ENCODE measurements around the gene RHOBTB3. TPM values are rescaled to one million over a fixed set of nuclear protein-coding genes. Genes with fewer than 3 reads are reported as not detected.
A peak's percentile ranks its signal among the peaks of the same experiment; 100 is the strongest.

RHOBTB3 gene
- polyA plus RNA-seq, 2 of the 4 experiments (the other 2 are of a cell fraction) = 9.1 to 28.6 TPM

GRCh38 chr5:95748133-95748532 lies 17.0 kb downstream of the RHOBTB3 start:
- Histone ChIP-seq H3K4me1 (no peaks in the 10 kb centered on the region), H3K4me2 (no peak overlapping the region), H3K9me3 (no peaks in the 10 kb centered on the region), H3K27ac (no peak overlapping the region), H3K4me3 (no peak overlapping the region)
- TF ChIP-seq E2F6 (IDR thresholded peaks at IDR 0.05; ENCODE audit: borderline replicate concordance, low read depth) (no peak), MAFK (IDR thresholded peaks at IDR 0.05; ENCODE audit: partially characterized antibody) (no peak), RARB (CRISPR knock-in tag; IDR thresholded peaks at IDR 0.05) (no peak), RNF2 (IDR thresholded peaks at IDR 0.05; ENCODE audit: borderline replicate concordance, low read depth) (no peak), ZSCAN20 (CRISPR knock-in tag; IDR thresholded peaks at IDR 0.05) (no peak), CBX8 (IDR thresholded peaks at IDR 0.05) (no peak), CEBPB (IDR thresholded peaks at IDR 0.05) (no peak), HEYL (CRISPR knock-in tag; IDR thresholded peaks at IDR 0.05) (no peak), FOXS1 (CRISPR knock-in tag; IDR thresholded peaks at IDR 0.05) (no peak), MAX (IDR thresholded peaks at IDR 0.05) (no peak), FOSB (CRISPR knock-in tag; IDR thresholded peaks at IDR 0.05) (no peak)
- TF ChIP-seq, protein P1, sequence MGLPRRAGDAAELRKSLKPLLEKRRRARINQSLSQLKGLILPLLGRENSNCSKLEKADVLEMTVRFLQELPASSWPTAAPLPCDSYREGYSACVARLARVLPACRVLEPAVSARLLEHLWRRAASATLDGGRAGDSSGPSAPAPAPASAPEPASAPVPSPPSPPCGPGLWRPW (IDR thresholded peaks at IDR 0.05) = no peak
- TF ChIP-seq, protein P2, sequence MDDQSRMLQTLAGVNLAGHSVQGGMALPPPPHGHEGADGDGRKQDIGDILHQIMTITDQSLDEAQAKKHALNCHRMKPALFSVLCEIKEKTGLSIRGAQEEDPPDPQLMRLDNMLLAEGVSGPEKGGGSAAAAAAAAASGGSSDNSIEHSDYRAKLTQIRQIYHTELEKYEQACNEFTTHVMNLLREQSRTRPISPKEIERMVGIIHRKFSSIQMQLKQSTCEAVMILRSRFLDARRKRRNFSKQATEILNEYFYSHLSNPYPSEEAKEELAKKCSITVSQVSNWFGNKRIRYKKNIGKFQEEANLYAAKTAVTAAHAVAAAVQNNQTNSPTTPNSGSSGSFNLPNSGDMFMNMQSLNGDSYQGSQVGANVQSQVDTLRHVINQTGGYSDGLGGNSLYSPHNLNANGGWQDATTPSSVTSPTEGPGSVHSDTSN (IDR thresholded peaks at IDR 0.05) = no peak
- ATAC-seq = no peak
- FAIRE-seq = no peak
- no peak for DNase-seq (ENCODE audit: low read depth in 1 of 2, low spot score in 1 of 2)
- CTCF ChIA-PET = interaction anchor here (0.7 to 1.0 kb wide), 2 partner anchors 14 to 98 kb away, joined by 3 read pairs; no protein-coding TSS in a partner anchor
- POLR2A ChIA-PET = no interaction called here
- WGBS (ENCODE audit: missing lambda C conversion rate) = 45% methylated on average over 2 of the region's 2 CpGs

DNA sequence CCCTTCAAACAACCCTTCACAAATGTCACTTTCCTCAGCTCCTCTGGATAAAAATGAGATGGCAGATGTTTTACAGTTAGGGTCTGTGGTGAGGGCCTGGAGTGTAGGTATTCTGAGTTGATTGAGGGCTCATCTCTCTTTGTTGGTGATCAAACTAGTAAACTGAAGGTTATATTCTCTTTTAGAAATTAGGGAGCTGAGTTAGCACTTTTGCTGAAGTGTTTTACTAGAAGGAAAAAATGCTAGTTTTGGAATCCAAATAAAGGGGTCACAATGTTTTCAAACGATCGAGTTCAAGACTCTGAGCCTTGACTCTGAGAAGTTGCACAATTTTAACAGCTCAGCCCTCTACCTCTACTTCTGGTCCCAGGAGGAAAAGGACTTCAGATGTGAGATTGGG lies 23.4 kb downstream of the RHOBTB3 start:
- POLR2A ChIA-PET = no interaction called here

DNA sequence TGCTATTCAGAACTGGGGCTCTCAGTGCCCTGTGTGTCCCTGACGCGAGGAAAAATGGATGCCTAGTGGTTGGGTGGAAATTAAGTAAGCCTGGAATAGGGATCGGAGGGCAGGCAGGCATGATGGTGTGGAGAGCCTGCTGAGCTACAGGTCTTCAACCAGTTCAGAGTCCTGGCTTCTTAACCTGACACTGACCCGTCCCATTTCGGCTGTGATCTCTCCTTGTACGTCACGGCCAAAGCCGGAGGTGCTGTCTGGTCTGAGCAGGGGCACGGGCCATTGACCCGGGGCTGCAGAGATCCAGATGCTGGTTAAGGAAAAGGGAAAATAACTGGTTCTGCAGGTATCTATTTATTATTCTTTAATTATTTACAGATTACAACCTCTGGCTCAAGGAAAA lies 27.9 kb downstream of the RHOBTB3 start:
- Histone ChIP-seq H3K4me2 (peak overlapping the region; percentile 67), H3K4me3 (no peak overlapping the region), H3K4me1 (peaks cover 45% of the 10 kb centered on the region), H3K27ac (peak overlapping the region; percentile 63 to 74), H3K9me3 (no peaks in the 10 kb centered on the region)
- ChIA-PET CTCF (interaction anchor here (1.1 to 1.6 kb wide), 3 partner anchors 13 to 22 kb away, joined by 3 to 8 read pairs (median 3); no protein-coding TSS in a partner anchor), POLR2A (no interaction called here)
- ATAC-seq (peak; percentile 37 to 71; a peak in 3 of 6 replicates), DNase-seq (ENCODE audit: low read depth in 1 of 2, low spot score in 1 of 2) (peak in 1 of 2 experiments; percentile 46), FAIRE-seq (no peak)
- 59% methylated on average over 10 of the region's 10 CpGs for WGBS (ENCODE audit: missing lambda C conversion rate)
- TF ChIP-seq ZSCAN20 (CRISPR knock-in tag; IDR thresholded peaks at IDR 0.05) (no peak), NPAS2 (CRISPR knock-in tag; IDR thresholded peaks at IDR 0.05; ENCODE audit: borderline replicate concordance) (no peak), JUNB (IDR thresholded peaks at IDR 0.05) (no peak), HOXA7 (CRISPR knock-in tag; IDR thresholded peaks at IDR 0.05) (no peak), FOSL2 (IDR thresholded peaks at IDR 0.05) (no peak), FOSL2 (CRISPR knock-in tag; IDR thresholded peaks at IDR 0.05) (no peak), CHD4 (IDR thresholded peaks at IDR 0.05; ENCODE audit: borderline replicate concordance) (no peak), GATA3 (IDR thresholded peaks at IDR 0.05; ENCODE audit: borderline replicate concordance) (no peak), ZFP36 (IDR thresholded peaks at IDR 0.05; ENCODE audit: borderline replicate concordance, partially characterized antibody) (no peak), SREBF2 (IDR thresholded peaks at IDR 0.05) (no peak), JUN (IDR thresholded peaks at IDR 0.05) (no peak), HOXB13 (CRISPR knock-in tag; IDR thresholded peaks at IDR 0.05; ENCODE audit: low read depth) (no peak), PHF8 (IDR thresholded peaks at IDR 0.05; ENCODE audit: borderline replicate concordance, low read depth) (no peak)

More for the DNA sequence above, 23.4 kb downstream of the RHOBTB3 start:
- TF ChIP-seq MAFK (IDR thresholded peaks at IDR 0.05; ENCODE audit: partially characterized antibody) = peak; percentile 55
- TF ChIP-seq EHF (CRISPR knock-in tag; IDR thresholded peaks at IDR 0.05) = no peak
- no peak for TF ChIP-seq CHD4 (IDR thresholded peaks at IDR 0.05; ENCODE audit: borderline replicate concordance)
- H3K27ac ChIP-seq = no peak overlapping the region
- no peak for ATAC-seq
- DNase-seq (ENCODE audit: low read depth in 1 of 2, low spot score in 1 of 2) = no peak
- no peak overlapping the region for H3K4me3 ChIP-seq
- FAIRE-seq = no peak
- WGBS (ENCODE audit: missing lambda C conversion rate) = 92% methylated on average over 2 of the region's 2 CpGs
- CTCF ChIA-PET = interaction anchor here (2.7 kb wide), 1 partner anchor 27 kb away, joined by 8 read pairs; no protein-coding TSS in a partner anchor
- H3K4me2 ChIP-seq = no peak overlapping the region
- H3K4me1 ChIP-seq = peaks cover 14% of the 10 kb centered on the region
- H3K9me3 ChIP-seq = no peaks in the 10 kb centered on the region

Data from A549 (cell line).